IPS-NIHi11 (cell line): ENCODE measurements around the gene PIWIL1.

Source experiments
- DNase-seq: peaks from one replicate; pipeline ENCODE4 v3.0.0; 2012; ENCODE audit warnings: mixed read lengths, low spot score

The PIWIL1 gene

GRCh38 chr12:130337488-130338303 is at the start of gene PIWIL1:
PIWIL1 (plus strand) TSS chr12:130337887; CDS start chr12:130342592, 4,705 bp downstream.
- peak; percentile 69 for DNase-seq

GRCh38 chr12:130288206-130288605 is 49.5 kb upstream of the PIWIL1 start:
- DNase-seq, result no peak

- no peak for DNase-seq
Observed at GRCh38 chr12:130288691-130289090, 49.0 kb upstream of the PIWIL1 start.

- DNase-seq, result no peak
Observed at GRCh38 chr12:130290114-130290513, 47.6 kb upstream of the PIWIL1 start.

GRCh38 chr12:130298322-130299021 is 39.2 kb upstream of the PIWIL1 start:
- no peak for DNase-seq

- DNase-seq, result peak; percentile 35
Observed at GRCh38 chr12:130299574-130299973, 38.1 kb upstream of the PIWIL1 start.

- DNase-seq, result no peak
Observed at GRCh38 chr12:130300090-130300489, 37.6 kb upstream of the PIWIL1 start.

- DNase-seq, result no peak
Observed at GRCh38 chr12:130300737-130301535, 36.8 kb upstream of the PIWIL1 start.

GRCh38 chr12:130301559-130301958 is 36.1 kb upstream of the PIWIL1 start:
- no peak for DNase-seq

- DNase-seq, result no peak
Observed at GRCh38 chr12:130303781-130304180, 33.9 kb upstream of the PIWIL1 start.

GRCh38 chr12:130307859-130308258 is 29.8 kb upstream of the PIWIL1 start:
- DNase-seq, result no peak

- DNase-seq, result no peak
Observed at GRCh38 chr12:130308393-130308792, 29.3 kb upstream of the PIWIL1 start.

- DNase-seq, result no peak
Observed at GRCh38 chr12:130316251-130316650, 21.4 kb upstream of the PIWIL1 start.

GRCh38 chr12:130320536-130320935 is 17.2 kb upstream of the PIWIL1 start:
- DNase-seq, result no peak

GRCh38 chr12:130322263-130322662 is 15.4 kb upstream of the PIWIL1 start:
- DNase-seq, result no peak

GRCh38 chr12:130330685-130331084 is 7.0 kb upstream of the PIWIL1 start:
- DNase-seq, result no peak

- DNase-seq, result no peak
Observed at GRCh38 chr12:130331146-130331545, 6.5 kb upstream of the PIWIL1 start.

GRCh38 chr12:130333341-130333740 is 4.3 kb upstream of the PIWIL1 start:
- DNase-seq, result no peak

GRCh38 chr12:130334399-130334798 is 3.3 kb upstream of the PIWIL1 start:
- DNase-seq, result no peak

- DNase-seq, result no peak
Observed at GRCh38 chr12:130334937-130335336, 2.8 kb upstream of the PIWIL1 start.

- DNase-seq, result no peak
Observed at GRCh38 chr12:130335517-130336392, 1.9 kb upstream of the PIWIL1 start.
